ENCODE data around the gene DUSP22. TPM values are rescaled to one million over a fixed set of nuclear protein-coding genes. Genes with fewer than 3 reads are reported as not detected.

Gene DUSP22
- total and polyA plus RNA-seq, 2 of the 8 experiments (the other 6 are each of a cell fraction or from before 2014, with no cell fraction given) = 15.5 to 32.4 TPM

DNA sequence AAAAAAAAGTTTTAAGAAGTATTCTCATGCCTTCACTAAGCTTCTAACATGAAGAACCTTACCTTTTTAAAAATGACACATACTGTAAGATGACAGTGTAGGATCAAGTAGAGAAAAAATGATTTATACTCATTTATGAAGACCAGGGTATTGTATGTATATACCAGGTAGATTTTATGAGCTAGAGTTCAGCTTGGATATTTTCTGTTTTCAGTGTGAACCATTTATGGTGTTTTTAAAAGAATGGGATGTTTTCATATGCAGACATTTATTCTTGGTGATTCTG lies 24.4 kb downstream of the DUSP22 start:
- Histone ChIP-seq H3K9me3 (ENCODE audit: insufficient read depth in 2 of 2, low read depth in 1 of 2, low read length in 1 of 2) (peaks cover 32 to 80% of the 10 kb centered on the region in 2 experiments), H3K27me3 (replicated peaks in 1 of 4; ENCODE audit: control insufficient read depth in 3 of 4, extremely low read depth in 1 of 4, insufficient read depth in 3 of 4, low read length in 3 of 4) (no peaks in the 10 kb centered on the region; a peak in 1 of 7 replicates), H2BK12ac (ENCODE audit: low read depth, low read length) (no peak overlapping the region), H2BK120ac (replicated peaks; ENCODE audit: low read depth, low read length) (no peak overlapping the region), H4K8ac (ENCODE audit: extremely low read depth, insufficient read depth, low read length) (no peak overlapping the region), H3K36me3 (ENCODE audit: control insufficient read depth in 2 of 4, insufficient read depth in 4 of 4, low read length in 3 of 4) (no peaks in the 10 kb centered on the region), H3K4me1 (replicated peaks in 1 of 4; ENCODE audit: control insufficient read depth in 3 of 4, insufficient read depth in 4 of 4, low read length in 3 of 4) (peaks cover 0 to 4% (median 3%) of the 10 kb centered on the region in 4 experiments; a peak in 5 of 7 replicates), H3K23me2 (ENCODE audit: low read depth, low read length) (no peaks in the 10 kb centered on the region), H2BK15ac (ENCODE audit: low read length) (no peak overlapping the region), H2BK20ac (ENCODE audit: low read length) (no peak overlapping the region), H3K4me2 (ENCODE audit: insufficient read depth in 1 of 2, low read depth in 2 of 2, low read length in 2 of 2) (no peak overlapping the region), H3K27ac (ENCODE audit: low read depth, low read length) (no peak overlapping the region), H3K23ac (ENCODE audit: insufficient read length) (no peak overlapping the region), H3K79me1 (ENCODE audit: low read depth, low read length) (no peaks in the 10 kb centered on the region), H3K18ac (ENCODE audit: extremely low read depth, low read length) (no peak overlapping the region), H3K56ac (replicated peaks; ENCODE audit: insufficient read length, low read depth, low read length) (no peak overlapping the region), H3K9ac (replicated peaks in 1 of 4; ENCODE audit: extremely low read depth in 1 of 4, low read depth in 3 of 4, low read length in 3 of 4) (no peak overlapping the region), H2AK5ac (ENCODE audit: low read depth, low read length) (no peak overlapping the region), H4K91ac (replicated peaks; ENCODE audit: insufficient read length, low read length) (no peak overlapping the region), H4K20me1 (replicated peaks in 1 of 2; ENCODE audit: control insufficient read depth in 1 of 2, insufficient read depth in 2 of 2, low read length in 2 of 2) (no peaks in the 10 kb centered on the region), H2AFZ (ENCODE audit: low read length) (no peak overlapping the region), H2BK5ac (ENCODE audit: low read depth, low read length) (no peak overlapping the region), H3K4me3 (ENCODE audit: extremely low read depth in 1 of 4, insufficient read depth in 2 of 4, low read depth in 3 of 4, low read length in 4 of 4) (no peak overlapping the region), H3K4ac (replicated peaks; ENCODE audit: insufficient read length, low read depth, low read length) (no peak overlapping the region), H3K79me2 (ENCODE audit: control insufficient read depth in 1 of 2, insufficient read depth in 2 of 2, low read length in 2 of 2) (no peaks in the 10 kb centered on the region), H4K5ac (ENCODE audit: insufficient read length, low read depth, low read length) (no peak overlapping the region), H3K14ac (ENCODE audit: insufficient read length) (no peak overlapping the region)
- POLR2A ChIA-PET (ENCODE audit: partially characterized antibody) = no interaction called here
- FAIRE-seq (no peak), DNase-seq (ENCODE audit: low read depth in 1 of 2, low spot score in 2 of 2) (no peak)
- CTCF ChIA-PET (ENCODE audit: partially characterized antibody) = interaction anchor here (0.7 to 1.5 kb wide), 4 partner anchors 9 to 125 kb away, joined by 3 to 4 read pairs (median 3); no protein-coding TSS in a partner anchor
- TF ChIP-seq POLR2AphosphoS5 (IDR thresholded peaks at IDR 0.05; ENCODE audit: low read depth, low read length) (no peak), TEAD4 (IDR thresholded peaks at IDR 0.05; ENCODE audit: low read depth, low read length) (no peak), RAD21 (IDR thresholded peaks at IDR 0.05 in 1 of 2, conservative IDR thresholded peaks at IDR 0.05 in 1 of 2; ENCODE audit: low read depth in 2 of 2, low read length in 2 of 2) (no peak), TAF7 (optimal IDR thresholded peaks at IDR 0.05; ENCODE audit: borderline replicate concordance, low read depth, low read length) (no peak), CHD1 (IDR thresholded peaks at IDR 0.05; ENCODE audit: low read depth, low read length) (no peak), ASH2L (IDR thresholded peaks at IDR 0.05; ENCODE audit: low read length) (no peak), RBBP5 (IDR thresholded peaks at IDR 0.05; ENCODE audit: borderline replicate concordance, low read depth, low read length) (no peak), NRF1 (IDR thresholded peaks at IDR 0.05; ENCODE audit: low read depth, low read length) (no peak), HDAC6 (IDR thresholded peaks at IDR 0.05; ENCODE audit: low read depth, low read length) (no peak), EP300 (IDR thresholded peaks at IDR 0.05; ENCODE audit: borderline replicate concordance in 1 of 2, low read depth in 2 of 2, low read length in 2 of 2) (no peak), POLR2A (IDR thresholded peaks at IDR 0.05; ENCODE audit: control extremely low read depth in 1 of 2, low read depth in 2 of 2, low read length in 2 of 2) (no peak)
- TF ChIP-seq, protein P1, sequence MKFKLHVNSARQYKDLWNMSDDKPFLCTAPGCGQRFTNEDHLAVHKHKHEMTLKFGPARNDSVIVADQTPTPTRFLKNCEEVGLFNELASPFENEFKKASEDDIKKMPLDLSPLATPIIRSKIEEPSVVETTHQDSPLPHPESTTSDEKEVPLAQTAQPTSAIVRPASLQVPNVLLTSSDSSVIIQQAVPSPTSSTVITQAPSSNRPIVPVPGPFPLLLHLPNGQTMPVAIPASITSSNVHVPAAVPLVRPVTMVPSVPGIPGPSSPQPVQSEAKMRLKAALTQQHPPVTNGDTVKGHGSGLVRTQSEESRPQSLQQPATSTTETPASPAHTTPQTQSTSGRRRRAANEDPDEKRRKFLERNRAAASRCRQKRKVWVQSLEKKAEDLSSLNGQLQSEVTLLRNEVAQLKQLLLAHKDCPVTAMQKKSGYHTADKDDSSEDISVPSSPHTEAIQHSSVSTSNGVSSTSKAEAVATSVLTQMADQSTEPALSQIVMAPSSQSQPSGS (IDR thresholded peaks at IDR 0.05; ENCODE audit: low read length) = no peak
- TF ChIP-seq, protein P2, sequence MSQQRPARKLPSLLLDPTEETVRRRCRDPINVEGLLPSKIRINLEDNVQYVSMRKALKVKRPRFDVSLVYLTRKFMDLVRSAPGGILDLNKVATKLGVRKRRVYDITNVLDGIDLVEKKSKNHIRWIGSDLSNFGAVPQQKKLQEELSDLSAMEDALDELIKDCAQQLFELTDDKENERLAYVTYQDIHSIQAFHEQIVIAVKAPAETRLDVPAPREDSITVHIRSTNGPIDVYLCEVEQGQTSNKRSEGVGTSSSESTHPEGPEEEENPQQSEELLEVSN (IDR thresholded peaks at IDR 0.05) = no peak
